Keratinocyte (primary cell): ENCODE data around the gene KIF5A. TPM values are rescaled to one million over a fixed set of nuclear protein-coding genes. Genes with fewer than 3 reads are reported as not detected.
"Not testable (repeated sequence)": the region's sequence is repeated elsewhere in the genome, so short reads cannot be mapped to it uniquely, and the experiment has no call there.

Experiments
- DNase-seq: peaks from one replicate; pipeline ENCODE4 v3.0.0-alpha.2; 2011; ENCODE audit warnings: low read depth, missing footprints, low spot score
- FAIRE-seq: peaks from 2 replicates; lab custom pipeline; 2011; peaks lifted over from hg19 to GRCh38; lab: Jason Lieb, UNC
- H2AFZ ChIP-seq: 2 replicates; pipeline ENCODE4 v1.6.0; 2012; ENCODE audit warnings: low read length, control low read depth, inconsistent platforms; ENCODE audit not compliant: control insufficient read depth
- H3K27ac ChIP-seq: 2 replicates; pipeline ENCODE4 v1.5.1; 2011; ENCODE audit warnings: low read length; ENCODE audit not compliant: control insufficient read depth, insufficient read depth
- H3K27me3 ChIP-seq: 3 replicates; pipeline ENCODE4 v1.6.0; 2011; ENCODE audit warnings: low read length; ENCODE audit not compliant: control insufficient read depth, insufficient read depth; ENCODE audit errors: extremely low read depth
- H3K36me3 ChIP-seq, 2 experiments: 2 replicates in 1 of 2; 3 replicates in 1 of 2; pipeline ENCODE4 v1.5.1; 2011; ENCODE audit warnings: low read length in 2 of 2, mild to moderate bottlenecking in 1 of 2; ENCODE audit not compliant: control insufficient read depth in 2 of 2, insufficient read depth in 2 of 2; ENCODE audit errors: extremely low read depth in 1 of 2
- H3K4me1 ChIP-seq: 3 replicates; pipeline ENCODE4 v1.5.1; 2011; ENCODE audit warnings: low read length; ENCODE audit not compliant: control insufficient read depth, insufficient read depth; ENCODE audit errors: extremely low read depth
- H3K4me2 ChIP-seq: 3 replicates; pipeline ENCODE4 v1.6.0; 2011; ENCODE audit warnings: low read depth, low read length; ENCODE audit not compliant: control insufficient read depth, insufficient read depth; ENCODE audit errors: extremely low read depth
- H3K4me3 ChIP-seq, 3 experiments: fragments of 200-600 bp in 1 of 3; sonication (generic) in 1 of 3; 2 replicates in 2 of 3; 3 replicates in 1 of 3; pipeline ENCODE4 v1.5.1; 2011 to 2016; ENCODE audit warnings: low read length in 3 of 3, mild to moderate bottlenecking in 3 of 3, control low read depth in 2 of 3, inconsistent platforms in 1 of 3, low read depth in 1 of 3, mixed read lengths in 1 of 3, mixed run types in 1 of 3, moderate library complexity in 1 of 3; ENCODE audit not compliant: control insufficient read depth in 2 of 3, insufficient read depth in 2 of 3; ENCODE audit errors: extremely low read depth in 1 of 3
- H3K79me2 ChIP-seq: 2 replicates; pipeline ENCODE4 v1.6.0; 2012; ENCODE audit warnings: low read length; ENCODE audit not compliant: control insufficient read depth, insufficient read depth
- H3K9ac ChIP-seq: 3 replicates; pipeline ENCODE4 v1.6.0; 2011; ENCODE audit warnings: low read length; ENCODE audit not compliant: control insufficient read depth, insufficient read depth; ENCODE audit errors: extremely low read depth
- H3K9me1 ChIP-seq: 3 replicates; pipeline ENCODE4 v1.6.0; 2011; ENCODE audit warnings: low read length; ENCODE audit not compliant: control insufficient read depth, insufficient read depth; ENCODE audit errors: extremely low read depth
- H3K9me3 ChIP-seq: 2 replicates; pipeline ENCODE4 v1.5.1; 2012; ENCODE audit warnings: low read depth, low read length; ENCODE audit not compliant: control insufficient read depth
- H4K20me1 ChIP-seq: 3 replicates; pipeline ENCODE4 v1.6.0; 2011; ENCODE audit warnings: low read length; ENCODE audit not compliant: control insufficient read depth, insufficient read depth; ENCODE audit errors: extremely low read depth
- CTCF ChIP-seq, 3 experiments: IDR thresholded peaks in 1 of 3; conservative IDR thresholded peaks in 1 of 3; optimal IDR thresholded peaks in 1 of 3; 2 replicates in 2 of 3; 3 replicates in 1 of 3; pipeline versions ENCODE3 to v1.5.1; 2011; ENCODE audit warnings: low read length in 3 of 3, mild to moderate bottlenecking in 3 of 3, moderate library complexity in 2 of 3, control low read depth in 1 of 3, inconsistent platforms in 1 of 3; ENCODE audit not compliant: insufficient read depth in 2 of 3; ENCODE audit errors: extremely low read depth in 1 of 3
- EZH2 ChIP-seq: IDR thresholded peaks from one replicate; pipeline ENCODE4 v1.6.1; 2012; ENCODE audit warnings: inconsistent platforms, mild to moderate bottlenecking, low read length, moderate library complexity
- dilution Hi-C: fragments of 300-500 bp; cut with MboI; formaldehyde crosslinking; loops from one replicate; pipeline ENCODE4 v1.7.0; 2020; ENCODE audit warnings: low sequenced_read_pairs; ENCODE audit not compliant: extremely low pct_ligation_motif_present
- polyA plus RNA-seq, 5 experiments: library from polyadenylated mRNA; depleted of rRNA in 3 of 5; stranded (reverse) in 3 of 5; stranded (forward) in 1 of 5; unstranded in 1 of 5; fragments of >200 nt; gene quantifications; 1 replicate in 1 of 5; 2 replicates in 3 of 5; 3 replicates in 1 of 5; pipeline versions ENCODE4 v1.2.1 to v1.2.3, GENCODE V29; 2011 to 2012; ENCODE audit warnings: missing spikeins in 2 of 5, low read depth in 1 of 5, low replicate concordance in 1 of 5

Gene KIF5A
- polyA plus RNA-seq, 1 donor (not counting 4 experiments of a cell fraction or from before 2014, with no cell fraction given) = 0.05 TPM

- dilution Hi-C loops, FAIRE-seq: not testable (repeated sequence)
These were observed 43.3 kb upstream of the KIF5A start for GRCh38 chr12:57506541-57506940.

DNA sequence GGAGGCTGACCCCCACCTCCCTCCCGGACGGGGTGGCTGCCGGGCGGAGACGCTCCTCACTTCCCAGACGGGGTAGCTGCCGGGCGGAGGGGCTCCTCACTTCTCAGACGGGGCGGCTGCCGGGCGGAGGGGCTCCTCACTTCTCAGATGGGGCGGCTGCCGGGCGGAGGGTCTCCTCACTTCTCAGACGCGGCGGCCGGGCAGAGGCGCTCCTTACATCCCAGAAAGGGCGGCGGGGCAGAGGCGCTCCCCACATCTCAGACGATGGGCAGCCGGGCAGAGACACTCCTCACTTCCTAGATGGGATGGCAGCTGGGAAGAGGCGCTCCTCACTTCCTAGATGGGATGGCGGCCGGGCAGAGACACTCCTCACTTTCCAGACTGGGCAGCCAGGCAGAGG lies 42.0 kb upstream of the KIF5A start:
- DNase-seq, H3K9ac ChIP-seq, H4K20me1 ChIP-seq, H3K4me3 ChIP-seq, FAIRE-seq, H3K4me2 ChIP-seq, H3K9me1 ChIP-seq, H3K27ac ChIP-seq, H3K27me3 ChIP-seq, H3K79me2 ChIP-seq, H2AFZ ChIP-seq, H3K4me1 ChIP-seq, dilution Hi-C loops, H3K9me3 ChIP-seq: not testable (repeated sequence)
- H3K36me3 ChIP-seq = peaks cover 14 to 35% of the 10 kb centered on the region in 2 experiments

More at GRCh38 chr12:57506541-57506940, 43.3 kb upstream of the KIF5A start:
- H3K27ac ChIP-seq, H3K27me3 ChIP-seq, DNase-seq, H3K9me1 ChIP-seq, H3K4me3 ChIP-seq, H4K20me1 ChIP-seq, H2AFZ ChIP-seq, H3K4me2 ChIP-seq, H3K9me3 ChIP-seq, H3K9ac ChIP-seq, H3K4me1 ChIP-seq, H3K79me2 ChIP-seq: not testable (repeated sequence)
- H3K36me3 ChIP-seq = peaks cover 8 to 27% of the 10 kb centered on the region in 2 experiments

DNA sequence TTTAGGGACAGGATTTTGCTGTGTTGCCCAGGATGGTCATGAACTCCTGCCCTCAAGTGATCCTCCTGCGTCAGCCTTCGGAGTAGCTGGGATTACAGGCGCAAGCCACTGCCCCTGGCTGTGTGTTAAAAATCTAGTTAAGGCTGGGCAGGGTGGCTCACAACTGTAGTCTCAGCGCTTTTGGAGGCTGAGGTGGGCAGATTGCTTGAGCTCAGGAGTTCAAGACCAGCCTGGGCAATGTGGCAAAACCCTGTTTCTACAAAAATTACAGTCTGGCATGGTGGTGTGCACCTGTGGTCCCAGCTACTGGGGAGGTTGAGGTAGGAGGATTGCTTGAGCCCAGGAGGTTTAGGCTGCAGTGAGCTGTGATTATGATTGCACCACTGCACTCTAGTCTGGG lies 38.7 kb upstream of the KIF5A start:
- TF ChIP-seq CTCF (optimal IDR thresholded peaks at IDR 0.05 in 1 of 3, IDR thresholded peaks at IDR 0.05 in 1 of 3, conservative IDR thresholded peaks at IDR 0.05 in 1 of 3; ENCODE audit: extremely low read depth in 1 of 3, insufficient read depth in 2 of 3, low read length in 3 of 3) (no peak), EZH2 (no peak)
- H3K4me2 ChIP-seq = no peak overlapping the region
- no peak overlapping the region for H3K4me3 ChIP-seq
- FAIRE-seq (no peak), DNase-seq (no peak)
- H3K36me3 ChIP-seq = peaks cover 29 to 39% of the 10 kb centered on the region in 2 experiments
- dilution Hi-C loops = no loop called here
- no peaks in the 10 kb centered on the region for H3K9me3 ChIP-seq
- H3K79me2 ChIP-seq = no peaks in the 10 kb centered on the region
- H3K9me1 ChIP-seq = no peaks in the 10 kb centered on the region
- peaks cover 11% of the 10 kb centered on the region for H4K20me1 ChIP-seq
- no peaks in the 10 kb centered on the region for H3K27me3 ChIP-seq
- H3K27ac ChIP-seq = no peak overlapping the region
- no peak overlapping the region for H3K9ac ChIP-seq
- peaks cover 6% of the 10 kb centered on the region for H3K4me1 ChIP-seq
- no peak overlapping the region for H2AFZ ChIP-seq
